Esophagus mucosa (tissue), 1 donor: Measurements from ENCODE around the gene TTBK2. TPM values are rescaled to one million over a fixed set of nuclear protein-coding genes. Genes with fewer than 3 reads are reported as not detected.

Experiments used
- total RNA-seq: library from RNA; stranded (reverse); gene quantifications from one replicate; pipeline ENCODE4 v1.2.4, GENCODE V29; 2023
- donor health status: DM: yes; HTN: yes; CAD: no.

The TTBK2 gene
- total RNA-seq, 1 donor from 2014 or later: 5.4 TPM

Other genes with a start within 250 kb of the TTBK2 start
- gene CDAN1, start 183.7 kb downstream of the TTBK2 start, total RNA-seq: 7.3 TPM
- gene UBR1, start 185.3 kb upstream of the TTBK2 start, total RNA-seq: 9.1 TPM
- 11.8 TPM for gene TMEM62, start 212.8 kb upstream of the TTBK2 start, total RNA-seq